HG03066 (cell line): ENCODE results near the gene ERBB3.
"Not testable (repeated sequence)": the region's sequence is repeated elsewhere in the genome, so short reads cannot be mapped to it uniquely, and the experiment has no call there.

ENCODE experiments used
- ATAC-seq: cut with Tn5 transposase; IDR thresholded peaks from one replicate; pipeline ENCODE4 v1.9.1; 2021; ENCODE audit warnings: low read depth; ENCODE audit not compliant: unreplicated experiment

Gene ERBB3

DNA sequence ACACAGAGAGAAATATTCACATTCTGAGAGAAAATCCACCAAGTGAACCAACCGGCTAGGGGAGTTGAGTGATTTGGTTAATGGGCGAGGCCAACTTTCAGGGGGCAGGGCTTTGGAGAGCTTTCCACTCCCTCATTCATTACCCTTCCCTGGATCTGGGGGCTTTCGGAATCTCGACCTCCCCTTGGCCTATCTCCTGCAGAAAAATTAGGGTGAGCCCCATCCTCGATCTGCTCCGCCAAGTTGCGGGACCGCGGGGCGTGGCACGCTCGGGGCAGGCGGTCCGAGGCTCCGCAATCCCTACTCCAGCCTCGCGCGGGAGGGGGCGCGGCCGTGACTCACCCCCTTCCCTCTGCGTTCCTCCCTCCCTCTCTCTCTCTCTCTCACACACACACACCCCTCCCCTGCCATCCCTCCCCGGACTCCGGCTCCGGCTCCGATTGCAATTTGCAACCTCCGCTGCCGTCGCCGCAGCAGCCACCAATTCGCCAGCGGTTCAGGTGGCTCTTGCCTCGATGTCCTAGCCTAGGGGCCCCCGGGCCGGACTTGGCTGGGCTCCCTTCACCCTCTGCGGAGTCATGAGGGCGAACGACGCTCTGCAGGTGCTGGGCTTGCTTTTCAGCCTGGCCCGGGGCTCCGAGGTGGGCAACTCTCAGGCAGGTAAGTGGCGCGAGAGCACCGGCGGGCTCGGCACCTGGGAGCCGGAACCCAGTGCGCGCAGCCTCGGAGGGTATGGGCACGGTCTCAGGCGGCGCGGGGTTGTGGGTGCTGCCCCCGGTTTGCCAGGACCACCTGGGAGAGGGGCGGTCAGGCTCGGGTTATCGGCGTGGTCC, at the start of gene ERBB3:
TSS of gene ERBB3 (plus strand) at position 443 of the 833 bp plus-strand sequence. CDS start at position 579, 136 bp downstream.
- no peak for ATAC-seq

DNA sequence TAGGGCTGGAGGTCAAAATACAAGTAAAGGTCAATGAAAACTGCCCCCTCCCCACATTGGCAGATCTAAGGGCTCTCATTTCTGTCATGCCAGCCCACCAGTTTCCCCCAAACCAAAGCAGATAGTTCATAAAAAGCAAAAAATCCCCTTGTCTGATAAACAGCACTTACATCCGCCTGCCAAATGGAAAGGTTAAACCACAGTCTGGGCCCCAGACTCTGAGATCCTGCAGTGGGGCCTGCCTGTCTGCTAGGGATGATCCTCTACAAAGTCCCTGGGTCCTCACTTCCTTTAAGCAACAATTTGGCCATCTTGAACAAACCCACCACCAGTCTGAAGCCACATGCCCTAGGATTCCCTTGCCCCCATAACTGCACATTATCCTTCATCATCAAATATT, 48.0 kb upstream of the ERBB3 start:
- no peak for ATAC-seq

DNA sequence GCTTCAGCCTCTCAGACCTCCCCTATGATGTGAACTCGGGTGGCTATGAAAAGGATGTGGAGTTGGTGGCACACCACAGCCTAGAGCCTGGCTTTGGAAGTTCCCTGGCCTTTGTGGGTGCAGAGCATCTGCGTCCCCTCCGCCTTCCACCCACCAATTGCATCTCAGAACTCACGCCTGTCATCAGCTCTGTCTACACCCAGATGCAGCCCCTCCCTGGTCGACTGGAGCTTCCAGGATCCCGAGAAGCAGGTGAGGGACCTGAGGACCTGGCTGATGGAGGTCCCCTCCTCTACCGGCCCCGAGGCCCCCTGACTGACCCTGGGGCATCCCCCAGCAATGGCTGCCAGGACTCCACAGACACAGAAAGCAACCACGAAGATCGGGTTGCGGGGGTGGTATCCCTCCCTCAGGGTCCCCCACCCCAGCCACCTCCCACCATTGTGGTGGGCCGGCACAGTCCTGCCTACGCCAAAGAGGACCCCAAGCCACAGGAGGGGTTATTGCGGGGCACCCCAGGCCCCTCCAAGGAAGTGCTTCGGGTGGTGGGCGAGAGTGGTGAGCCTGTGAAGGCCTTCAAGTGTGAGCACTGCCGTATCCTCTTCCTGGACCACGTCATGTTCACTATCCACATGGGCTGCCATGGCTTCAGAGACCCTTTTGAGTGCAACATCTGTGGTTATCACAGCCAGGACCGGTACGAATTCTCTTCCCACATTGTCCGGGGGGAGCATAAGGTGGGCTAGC, 45.2 kb upstream of the ERBB3 start:
- no peak for ATAC-seq

DNA sequence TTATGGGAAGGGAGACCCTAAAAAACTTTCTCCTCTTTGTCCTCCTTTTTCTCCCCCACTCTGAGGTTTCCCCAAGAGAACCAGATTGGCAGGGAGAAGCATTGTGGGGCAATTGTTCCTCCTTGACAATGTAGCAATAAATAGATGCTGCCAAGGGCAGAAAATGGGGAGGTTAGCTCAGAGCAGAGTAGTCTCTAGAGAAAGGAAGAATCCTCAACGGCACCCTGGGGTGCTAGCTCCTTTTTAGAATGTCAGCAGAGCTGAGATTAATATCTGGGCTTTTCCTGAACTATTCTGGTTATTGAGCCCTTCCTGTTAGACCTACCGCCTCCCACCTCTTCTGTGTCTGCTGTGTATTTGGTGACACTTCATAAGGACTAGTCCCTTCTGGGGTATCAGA, 42.8 kb upstream of the ERBB3 start:
- no peak for ATAC-seq

DNA sequence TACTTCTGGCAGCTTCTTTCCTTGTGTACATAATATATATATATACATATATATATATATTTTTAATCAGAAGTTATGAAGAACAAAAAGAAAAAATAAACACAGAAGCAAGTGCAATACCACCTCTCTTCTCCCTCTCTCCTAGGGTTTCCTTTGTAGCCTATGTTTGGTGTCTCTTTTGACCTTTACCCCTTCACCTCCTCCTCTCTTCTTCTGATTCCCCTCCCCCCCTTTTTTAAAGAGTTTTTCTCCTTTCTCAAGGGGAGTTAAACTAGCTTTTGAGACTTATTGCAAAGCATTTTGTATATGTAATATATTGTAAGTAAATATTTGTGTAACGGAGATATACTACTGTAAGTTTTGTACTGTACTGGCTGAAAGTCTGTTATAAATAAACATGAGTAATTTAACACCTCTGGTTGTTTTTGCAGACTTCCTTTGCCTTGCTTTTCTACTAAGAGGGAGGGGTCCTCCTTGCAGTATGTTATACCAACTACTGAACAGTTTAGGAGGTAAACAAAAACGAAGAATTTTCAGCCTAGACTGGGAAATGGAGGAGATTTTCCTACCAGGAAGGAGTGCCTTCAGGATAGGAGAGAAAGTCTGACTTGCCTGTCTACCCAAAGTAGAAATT, 41.8 kb upstream of the ERBB3 start:
- ATAC-seq: no peak

DNA sequence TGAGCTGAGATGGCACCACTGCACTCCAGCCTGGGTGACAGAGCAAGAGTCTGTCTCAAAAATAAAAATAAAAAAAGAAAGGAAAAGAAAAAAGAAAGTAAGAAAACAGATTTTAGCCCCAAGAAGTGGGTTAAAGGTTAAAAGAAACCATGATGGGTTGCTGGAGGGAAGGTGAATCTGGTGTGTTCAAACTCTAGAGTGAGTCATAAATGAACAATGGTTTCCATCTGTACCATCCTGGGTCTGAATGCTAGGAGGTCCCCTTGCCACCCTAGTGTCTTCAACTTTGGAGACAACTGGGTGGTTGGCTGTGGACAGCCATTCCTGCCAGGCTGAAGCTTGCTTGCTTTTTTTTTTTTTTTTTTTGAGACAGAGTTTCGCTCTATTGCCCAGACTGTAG, 39.8 kb upstream of the ERBB3 start:
- no peak for ATAC-seq

DNA sequence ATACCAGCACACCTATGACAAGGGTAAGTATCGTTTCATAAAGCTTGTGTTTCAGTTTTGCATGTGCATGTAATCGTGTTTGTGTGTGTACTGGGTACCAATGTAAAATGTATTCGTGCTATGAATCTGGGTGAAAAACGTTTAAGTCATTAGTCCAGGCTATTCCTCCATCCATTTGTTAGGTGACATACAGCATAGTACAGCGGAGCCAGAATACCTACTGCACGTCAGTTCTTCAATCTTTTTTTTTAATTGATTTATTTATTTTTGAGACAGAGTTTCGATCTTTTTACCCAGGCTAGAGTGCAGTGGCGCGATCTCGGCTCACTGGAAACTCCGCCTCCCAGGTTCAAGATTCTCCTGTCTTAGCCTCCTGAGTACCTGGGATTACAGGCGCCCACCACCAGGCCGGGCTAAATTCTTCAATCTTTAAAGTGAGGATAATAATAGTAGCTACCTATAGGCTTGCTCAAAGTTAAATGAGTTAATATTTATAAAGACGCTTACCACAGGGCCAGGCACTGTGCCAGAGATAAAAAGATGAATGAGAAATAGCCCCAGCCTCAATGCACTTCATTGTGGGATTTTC, 38.9 kb upstream of the ERBB3 start:
- ATAC-seq: peak; percentile 1

DNA sequence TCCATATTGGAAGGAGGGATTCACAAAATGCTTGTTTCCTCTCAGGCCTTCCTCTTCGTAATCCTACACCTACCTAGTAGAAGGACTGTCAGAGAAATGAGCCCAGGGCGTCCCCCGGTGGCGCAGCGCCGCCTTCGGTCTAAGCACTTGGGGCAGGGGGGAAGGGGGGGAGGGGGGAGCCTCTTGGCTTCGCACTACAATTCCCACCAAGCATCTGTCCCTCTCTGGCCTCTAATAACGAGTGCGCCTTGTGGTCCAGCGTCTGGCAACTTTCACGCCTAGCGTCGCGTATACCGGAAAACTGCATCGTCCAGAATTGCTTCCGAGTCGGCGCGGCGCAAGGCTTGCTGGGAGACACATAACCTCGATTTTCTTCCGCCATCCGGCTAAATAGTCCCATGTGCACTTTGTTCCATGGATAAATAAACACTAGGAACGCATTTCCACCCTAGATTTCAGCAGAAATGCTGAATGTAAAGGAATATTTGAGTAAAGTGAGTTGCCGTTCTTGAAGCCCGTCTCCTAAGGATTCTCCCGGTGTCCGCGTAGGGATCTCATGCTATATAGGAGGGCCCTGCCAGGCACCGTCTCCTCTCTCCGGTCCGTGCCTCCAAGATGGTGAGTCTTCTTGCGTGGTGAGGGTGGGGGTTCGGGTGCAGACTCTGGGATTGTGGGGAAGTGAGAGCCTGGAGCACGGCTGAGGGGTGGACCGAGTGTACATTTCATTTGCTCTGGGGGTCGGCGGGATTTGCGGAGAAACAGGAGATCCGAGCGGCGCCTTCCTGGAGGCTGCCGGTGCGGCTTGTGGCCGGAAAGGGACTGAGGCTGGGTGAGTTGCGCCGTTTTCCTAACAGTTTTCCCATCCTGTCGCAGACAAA, 38.2 kb upstream of the ERBB3 start, which contains the start of gene RPS26:
TSS of gene RPS26 (plus strand) at position 367 of the 878 bp plus-strand sequence. CDS start at position 616, 249 bp downstream.
- ATAC-seq: peak; percentile 94

DNA sequence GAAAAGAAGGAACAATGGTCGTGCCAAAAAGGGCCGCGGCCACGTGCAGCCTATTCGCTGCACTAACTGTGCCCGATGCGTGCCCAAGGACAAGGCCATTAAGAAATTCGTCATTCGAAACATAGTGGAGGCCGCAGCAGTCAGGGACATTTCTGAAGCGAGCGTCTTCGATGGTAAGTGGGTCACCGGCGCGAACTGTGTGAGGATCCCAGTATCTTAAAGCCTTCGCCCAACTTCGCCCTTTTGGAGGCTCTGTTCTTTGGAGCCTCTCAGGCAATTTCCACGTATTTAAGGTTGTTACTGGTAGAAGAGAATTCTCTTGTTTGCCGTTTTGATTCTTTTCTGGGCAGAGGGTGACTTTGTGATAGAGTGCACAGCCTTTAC, 37.5 kb upstream of the ERBB3 start:
- not testable (repeated sequence) for ATAC-seq

DNA sequence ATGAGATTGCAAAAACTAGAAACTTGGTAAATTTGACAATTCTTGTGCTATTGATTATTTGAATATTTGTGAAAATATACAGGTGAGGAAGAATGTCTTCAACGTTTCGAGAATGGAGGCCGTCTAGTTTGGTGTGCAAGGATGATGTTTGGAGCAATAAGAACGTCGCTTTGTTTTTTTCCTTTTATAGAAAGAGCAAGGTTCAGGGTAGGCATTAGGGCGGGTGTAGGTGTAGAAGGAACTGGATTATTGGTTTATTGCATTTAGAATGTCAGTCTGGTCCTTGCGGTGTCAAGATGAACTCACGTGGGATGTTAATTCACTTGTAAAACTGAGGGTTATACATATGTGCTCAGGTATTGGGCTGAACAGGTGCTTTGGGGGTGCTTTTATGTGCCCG, 37.1 kb upstream of the ERBB3 start:
- ATAC-seq: no peak

DNA sequence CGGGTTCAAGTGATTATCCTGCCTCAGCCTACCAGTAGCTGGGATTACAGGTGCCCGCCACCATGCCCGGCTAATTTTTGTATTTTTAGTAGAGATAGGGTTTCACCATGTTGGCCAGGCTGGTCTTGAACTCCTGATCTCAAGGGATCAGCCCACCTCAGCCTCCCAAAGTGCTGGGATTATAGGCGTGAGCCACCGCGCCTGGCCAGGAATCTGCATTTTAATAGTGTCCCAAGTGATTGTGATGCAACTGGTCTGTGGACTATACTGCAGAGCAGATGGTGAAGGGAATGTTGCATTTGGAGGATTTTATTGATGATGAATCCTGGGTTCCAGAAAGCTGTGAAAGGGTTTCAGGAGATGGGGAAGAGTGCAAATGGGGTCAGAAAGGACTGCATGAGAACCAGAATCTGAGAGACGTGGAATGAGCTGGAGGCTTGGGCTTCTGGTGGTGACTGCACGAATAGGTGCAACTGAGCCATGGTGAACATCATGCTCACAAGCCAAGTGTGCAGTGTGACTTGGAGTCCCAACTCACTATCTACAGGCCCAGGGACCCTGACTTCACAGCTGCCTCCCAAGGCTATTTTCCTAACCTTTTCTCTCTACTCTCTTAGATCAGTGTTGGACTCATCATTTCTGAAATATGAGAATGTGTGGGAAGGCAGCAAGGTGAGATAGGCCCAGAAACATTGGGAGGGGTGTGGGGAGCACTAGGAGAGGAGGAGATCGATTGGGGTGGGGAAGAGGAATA, 33.8 kb upstream of the ERBB3 start:
- ATAC-seq: no peak

DNA sequence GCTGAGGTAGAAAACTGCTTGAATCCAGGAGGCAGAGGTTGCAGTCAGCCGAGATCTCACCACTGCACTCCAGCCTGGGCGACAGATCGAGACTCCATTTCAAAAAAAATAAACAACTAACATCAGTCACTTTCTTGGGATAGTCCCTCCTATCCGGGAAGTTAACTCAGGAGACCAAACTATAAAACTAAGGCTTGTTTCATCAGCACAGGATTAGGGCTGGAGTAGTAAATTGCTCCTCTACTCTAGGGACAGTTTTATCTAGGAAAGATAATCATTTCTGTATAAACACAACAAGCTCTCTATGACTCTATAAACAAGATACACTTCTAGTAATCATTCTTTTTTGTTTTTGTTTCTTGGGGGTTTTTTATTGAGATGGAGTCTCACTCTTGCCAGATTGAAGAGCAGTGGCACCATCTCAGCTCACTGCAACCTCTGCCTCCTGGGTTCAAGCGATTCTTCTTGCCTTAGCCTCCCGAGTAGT, 26.5 kb upstream of the ERBB3 start:
- ATAC-seq: no peak

DNA sequence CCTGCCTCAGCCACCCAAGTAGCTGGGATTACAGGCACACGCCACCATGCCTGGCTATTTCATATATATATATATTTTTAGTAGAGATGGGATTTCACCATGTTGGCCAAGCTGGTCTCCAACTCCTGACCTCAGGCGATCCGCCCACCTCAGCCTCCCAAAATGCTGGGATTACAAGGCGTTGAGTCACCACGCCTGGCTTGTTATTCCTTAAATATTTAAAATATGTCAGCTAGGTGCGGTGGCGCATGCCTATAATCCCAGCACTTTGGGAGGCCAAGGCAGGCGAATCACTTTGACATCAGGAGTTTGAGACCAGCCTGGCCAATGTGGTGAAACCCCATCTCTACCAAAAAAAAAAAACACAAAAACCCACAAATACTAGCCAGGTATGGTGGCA, 20.0 kb upstream of the ERBB3 start:
- ATAC-seq: not testable (repeated sequence)

DNA sequence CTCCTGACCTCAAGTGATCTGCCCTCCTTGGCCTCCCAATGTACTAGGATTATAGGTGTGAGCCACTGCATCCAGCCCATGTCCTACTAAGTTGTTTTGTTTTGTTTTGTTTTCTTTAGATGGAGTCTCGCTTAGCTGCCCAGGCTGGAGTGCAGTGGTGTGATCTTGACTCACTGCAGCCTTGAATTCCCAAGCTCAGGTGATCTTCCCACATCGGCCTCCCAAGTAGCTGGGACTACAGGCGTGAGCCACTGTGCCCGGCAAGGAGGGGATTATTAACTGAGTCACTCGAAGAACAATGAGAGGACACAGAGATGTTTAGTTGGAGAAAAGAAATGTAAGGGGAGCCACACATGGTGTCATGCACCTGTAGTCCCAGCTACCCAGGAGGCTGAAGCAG, 18.0 kb upstream of the ERBB3 start:
- ATAC-seq: no peak

DNA sequence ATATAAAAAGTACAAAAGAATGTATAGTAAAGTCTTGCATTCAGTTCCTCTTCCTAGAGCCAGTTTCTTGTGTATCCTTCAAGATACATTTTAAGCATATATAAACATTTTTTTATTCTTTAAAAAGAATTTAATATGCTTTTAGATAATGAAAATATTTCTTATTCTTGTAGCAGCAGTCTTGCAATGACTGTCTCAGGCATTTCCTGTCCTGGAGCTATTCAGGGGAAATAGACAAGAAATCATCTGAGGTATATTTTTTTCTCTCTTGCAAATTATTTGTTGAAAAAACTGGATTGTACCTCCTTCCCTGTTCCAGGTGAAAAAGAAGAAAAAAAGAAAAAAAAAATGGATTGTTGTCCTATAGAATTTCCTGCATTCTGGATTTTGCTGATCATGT, 17.0 kb upstream of the ERBB3 start:
- ATAC-seq: no peak

DNA sequence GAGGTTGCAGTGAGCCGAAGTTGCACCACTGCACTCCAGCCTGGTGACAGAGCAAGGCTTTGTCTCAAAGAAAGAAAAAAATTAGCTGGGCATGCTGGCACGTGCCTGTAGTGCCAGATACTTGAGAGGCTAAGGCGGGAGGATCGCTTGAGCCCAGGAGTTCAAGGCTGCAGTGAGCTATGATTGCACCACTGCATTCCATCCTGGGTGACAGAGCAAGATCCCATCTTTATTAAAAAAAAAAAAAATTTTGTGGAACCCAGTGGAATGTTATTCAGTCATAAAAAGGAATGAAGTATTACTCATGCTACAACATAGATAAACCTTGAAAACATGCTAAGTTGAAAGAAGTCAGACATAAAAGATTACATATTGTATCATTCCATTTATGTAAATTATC, 8.3 kb upstream of the ERBB3 start:
- no peak for ATAC-seq

DNA sequence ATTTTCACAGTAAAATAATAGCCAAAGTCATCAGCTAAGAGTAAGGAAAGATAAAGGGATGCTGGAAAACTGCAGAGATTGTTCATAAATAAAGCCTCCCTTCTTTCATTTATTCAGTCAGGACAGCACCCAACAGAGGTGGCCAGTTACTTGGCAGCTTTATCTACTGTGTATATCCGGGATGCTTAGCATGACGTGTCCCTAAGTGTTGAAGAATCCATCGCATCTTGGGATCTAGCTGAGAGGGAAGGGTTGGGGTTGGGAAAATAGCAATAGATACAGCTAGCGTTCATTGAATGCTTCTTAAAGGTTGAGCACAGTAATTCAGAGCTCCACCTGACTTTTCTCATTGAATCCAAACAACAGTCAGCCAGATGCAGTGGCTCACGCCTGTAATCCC, 5.6 kb upstream of the ERBB3 start:
- ATAC-seq: no peak

DNA sequence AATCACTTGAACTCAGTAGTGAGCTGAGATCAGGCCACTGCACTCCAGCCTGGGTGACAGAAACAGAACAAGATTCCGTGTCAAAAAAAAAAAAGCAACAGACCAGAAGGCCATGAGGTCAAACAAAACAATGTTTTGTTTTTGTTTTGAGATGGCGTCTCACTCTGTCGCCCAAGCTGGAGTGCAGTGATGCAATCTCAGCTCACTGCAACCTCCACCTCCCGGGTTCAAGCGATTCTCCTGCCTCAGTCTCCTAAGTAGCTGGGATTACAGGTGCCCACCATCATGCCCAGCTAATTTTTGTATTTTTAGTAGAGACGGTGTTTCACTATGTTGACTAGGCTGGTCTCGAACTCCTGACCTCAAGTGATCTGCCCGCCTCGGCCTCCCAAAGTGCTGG, 2.0 kb upstream of the ERBB3 start:
- not testable (repeated sequence) for ATAC-seq

DNA sequence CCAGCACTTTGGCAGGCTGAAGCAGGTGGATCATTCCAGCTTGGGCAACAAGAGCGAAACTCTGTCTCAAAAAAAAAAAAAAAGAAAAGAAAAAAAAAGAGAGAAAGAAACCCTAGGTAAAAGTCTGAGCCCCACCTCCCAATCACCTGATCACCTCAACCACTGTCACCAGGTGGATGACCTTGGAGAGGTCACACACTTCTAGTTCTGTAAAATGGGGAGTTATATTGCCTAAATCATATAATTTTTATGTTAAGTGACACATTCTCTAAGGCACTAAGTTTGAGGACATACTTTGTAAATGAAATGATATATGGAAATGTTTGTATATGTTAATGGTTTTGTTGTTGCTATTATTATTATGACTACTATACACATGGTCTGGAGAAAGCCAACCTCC, 1.5 kb upstream of the ERBB3 start:
- ATAC-seq: no peak
